Central memory CD4-positive, alpha-beta T cell (primary cell): ENCODE data around the gene CGNL1.

Experiments
- DNase-seq: peaks from one replicate; pipeline ENCODE4 v3.0.0; 2022

Gene CGNL1

DNA sequence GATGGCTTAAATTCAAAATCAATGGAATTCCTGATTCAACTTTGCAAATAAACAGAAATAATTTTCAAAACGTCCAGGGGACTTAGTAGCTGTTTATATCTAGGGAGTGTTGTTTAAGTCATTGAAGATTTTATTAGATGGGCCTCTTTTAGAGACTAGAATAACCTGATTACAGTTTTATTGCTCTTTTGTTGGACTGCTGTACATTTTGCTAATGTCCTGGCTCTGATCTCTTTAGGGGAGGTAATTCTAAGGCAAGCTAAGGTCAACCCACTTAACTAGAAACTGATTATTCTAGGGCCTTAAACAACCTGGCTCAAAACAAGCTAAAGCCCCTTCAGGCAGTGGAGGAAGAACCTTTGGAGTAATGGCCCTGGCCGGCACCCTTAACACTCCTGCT is 153.4 kb downstream of the CGNL1 start:
- DNase-seq, result no peak

DNA sequence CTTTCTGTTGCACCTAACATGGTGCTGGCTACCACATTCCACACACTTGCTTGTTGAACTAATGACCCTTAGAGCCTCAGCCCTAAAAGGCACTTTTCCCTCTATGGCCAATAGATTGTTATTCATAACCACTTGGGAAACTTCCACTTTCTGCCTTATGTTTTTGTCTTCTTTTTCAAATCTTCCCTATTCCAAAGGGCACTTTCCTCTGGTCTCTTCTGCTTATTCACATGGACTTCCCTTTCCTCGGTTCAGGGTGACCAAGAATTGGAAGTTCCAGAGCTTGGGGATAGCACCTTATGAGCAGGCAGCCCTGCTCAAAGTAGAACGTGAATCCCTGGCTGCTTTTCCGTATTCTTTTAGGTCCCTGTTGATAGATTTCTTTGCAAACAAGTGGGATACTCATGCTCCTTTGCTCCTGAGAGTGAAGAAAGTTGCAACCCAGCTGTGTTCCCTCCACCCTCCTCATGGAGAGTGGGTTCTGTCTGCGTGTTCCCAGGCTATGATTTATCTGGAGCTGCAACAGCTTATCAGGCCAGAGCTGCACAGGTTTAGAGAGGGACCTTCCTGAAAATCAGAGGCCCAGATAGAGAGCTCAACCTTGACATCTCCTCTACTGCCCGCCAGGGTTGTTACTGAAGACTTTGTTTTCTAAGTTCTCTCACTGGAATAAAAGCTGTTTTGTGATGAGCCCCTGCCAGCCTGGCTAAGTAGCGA is 156.6 kb downstream of the CGNL1 start:
- no peak for DNase-seq

DNA sequence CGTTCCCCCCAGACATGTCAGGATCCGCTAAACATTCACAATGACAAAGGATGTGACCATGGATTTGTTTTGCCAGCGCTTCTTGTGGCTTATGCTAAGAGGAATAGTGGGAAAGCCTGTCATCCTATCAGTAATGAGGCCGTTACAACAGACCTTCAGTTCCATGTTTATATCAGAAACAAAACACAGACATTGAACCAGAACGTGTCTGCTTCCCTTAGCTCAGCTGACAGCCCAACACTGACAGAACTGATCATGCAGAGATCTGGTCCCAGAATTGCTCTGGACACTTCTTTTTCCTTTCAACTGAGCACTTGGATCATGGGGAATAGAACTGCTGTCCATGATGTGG is 157.1 kb downstream of the CGNL1 start:
- DNase-seq, result no peak

DNA sequence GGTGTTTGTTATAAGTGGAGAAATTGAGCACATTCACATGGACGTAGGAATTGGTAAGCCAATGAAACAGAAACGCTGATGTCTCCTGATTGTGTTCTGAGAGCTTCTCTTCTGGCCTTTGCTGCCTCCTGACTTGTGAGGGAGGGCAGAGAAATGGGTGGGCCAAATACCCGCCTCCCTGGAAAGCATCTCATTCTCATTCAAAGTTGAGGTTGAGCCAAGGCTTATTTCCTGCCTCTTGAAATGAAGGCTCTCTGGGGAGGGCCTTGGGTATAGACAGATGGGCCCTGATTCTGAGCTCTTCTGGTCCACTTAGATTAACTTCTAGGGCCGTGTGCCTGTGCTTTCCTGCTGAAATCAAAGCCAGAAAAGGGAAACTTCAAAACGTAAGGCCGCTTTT is 158.0 kb downstream of the CGNL1 start:
- no peak for DNase-seq

DNA sequence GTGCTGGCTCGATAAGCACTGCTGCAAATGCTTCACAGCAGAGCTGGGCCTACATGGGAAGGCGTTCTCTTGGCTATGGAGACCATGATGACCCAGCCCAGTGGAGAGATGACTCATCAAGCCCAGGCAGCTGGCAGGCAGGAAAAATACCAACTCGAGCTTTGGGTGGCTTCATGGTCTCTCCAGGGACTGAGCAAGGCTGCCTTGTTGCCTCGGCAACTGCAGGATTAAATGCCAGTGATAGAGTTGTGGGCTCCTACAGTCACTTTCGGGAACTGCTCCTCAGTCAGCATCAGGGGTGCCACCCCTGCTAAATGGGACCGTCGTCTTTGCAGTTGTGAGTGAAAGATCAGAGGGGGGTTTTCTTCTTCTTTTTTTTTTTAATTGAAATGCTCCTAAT is 160.8 kb downstream of the CGNL1 start:
- no peak for DNase-seq

DNA sequence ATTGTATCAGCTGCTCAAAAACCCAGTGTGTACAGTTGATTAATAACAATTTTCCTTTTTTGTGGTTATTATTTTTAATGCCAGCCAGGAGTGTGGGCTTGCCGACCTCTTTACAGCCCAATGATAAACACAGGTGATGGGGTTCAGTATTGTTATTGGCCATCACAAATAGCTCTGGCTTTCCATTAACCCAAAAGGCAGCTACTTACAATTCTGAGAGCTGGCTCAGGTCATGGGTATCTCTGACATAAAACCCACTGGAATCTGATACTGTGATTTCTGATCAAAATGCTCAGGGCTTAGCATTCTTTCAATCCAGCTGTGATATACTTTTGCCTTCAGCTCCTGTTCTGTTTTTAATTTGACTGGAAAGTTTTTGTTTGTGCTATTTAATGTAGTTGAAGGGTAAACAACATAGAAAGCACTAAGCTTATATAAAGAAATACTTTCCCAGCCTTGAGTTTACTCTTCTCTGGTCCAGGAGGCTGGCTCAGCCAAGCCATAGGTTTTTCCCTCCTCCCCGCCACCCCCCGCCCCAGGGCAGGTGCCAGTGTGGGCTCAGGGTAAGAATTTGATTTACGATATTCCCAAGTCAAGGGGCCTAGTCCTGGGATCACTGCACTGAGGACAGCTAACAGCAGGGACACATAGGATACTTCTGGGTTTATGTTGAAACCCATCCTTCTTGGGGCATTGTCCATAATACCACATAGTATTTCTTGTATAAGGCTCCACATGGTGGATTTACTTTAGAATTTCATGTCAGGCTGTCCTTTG is 161.4 kb downstream of the CGNL1 start:
- no peak for DNase-seq

DNA sequence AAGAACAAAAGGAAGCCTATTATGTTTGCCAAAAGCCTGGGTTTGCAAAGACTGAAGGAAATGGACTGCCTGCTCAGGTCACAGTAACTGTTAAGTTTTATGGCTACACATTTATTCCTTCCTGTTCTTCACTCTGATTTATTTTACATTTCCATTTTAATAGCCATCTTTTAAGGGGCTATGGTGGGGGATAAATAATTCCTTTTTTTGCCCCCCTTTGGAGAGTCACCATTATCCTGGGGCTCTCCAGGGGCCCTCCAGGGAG is 161.9 kb downstream of the CGNL1 start:
- DNase-seq, result no peak

DNA sequence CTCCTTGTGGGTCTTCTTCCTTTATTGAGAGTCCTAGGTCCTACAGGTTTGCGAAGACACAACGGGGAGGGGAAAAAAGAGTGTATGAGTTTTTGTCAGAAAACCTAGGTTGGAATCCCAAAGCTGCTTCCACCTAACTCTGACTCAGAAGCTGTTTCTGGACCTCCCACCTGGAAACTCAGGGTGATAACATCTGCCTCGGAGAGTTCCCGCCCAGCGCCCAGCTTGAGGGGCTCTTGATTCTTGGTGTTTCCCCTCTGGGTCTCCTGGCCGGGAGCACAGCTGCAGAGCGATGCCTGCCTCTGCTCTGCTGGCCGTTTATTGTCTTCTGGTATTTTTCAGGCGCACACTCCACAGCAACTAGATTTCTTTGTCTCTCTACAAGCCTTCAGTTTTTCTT is 162.5 kb downstream of the CGNL1 start:
- DNase-seq, result no peak

DNA sequence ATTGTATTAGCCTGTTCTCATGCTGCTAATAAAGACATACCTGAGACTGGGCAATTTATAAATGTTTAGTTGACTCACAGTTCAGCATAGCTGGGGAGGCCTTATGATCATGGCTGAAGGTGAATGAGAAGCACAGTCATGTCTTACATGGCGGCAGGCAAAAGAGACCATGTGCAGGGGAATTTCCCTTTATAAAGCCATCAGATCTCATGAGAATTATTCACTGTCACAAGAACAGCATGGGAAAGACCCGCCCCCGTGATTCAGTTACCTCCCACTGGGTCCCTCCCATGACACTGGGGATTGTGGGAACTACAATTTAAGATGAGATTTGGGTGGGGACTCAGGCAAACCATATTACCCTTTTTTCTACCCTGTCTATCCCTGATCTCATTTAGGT is 163.9 kb downstream of the CGNL1 start:
- no peak for DNase-seq

DNA sequence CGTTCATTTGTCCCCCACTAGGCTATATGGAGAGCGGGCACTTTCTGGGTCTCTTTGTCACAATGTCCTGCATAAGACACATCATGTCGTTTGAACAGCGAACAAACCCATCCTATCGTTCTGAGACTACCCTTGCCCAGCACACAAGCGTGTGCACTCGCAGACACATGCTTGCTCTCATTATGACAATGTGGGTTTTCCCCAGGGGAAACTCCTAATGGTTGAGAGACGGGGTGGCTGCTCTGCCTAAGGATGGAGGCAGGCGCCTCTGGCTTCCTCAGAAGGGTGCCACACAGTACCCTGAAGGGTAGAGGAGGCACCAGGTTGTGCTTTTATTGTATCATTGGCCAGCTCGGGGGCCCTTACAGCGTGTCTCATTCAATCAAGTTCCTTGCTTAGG is 164.4 kb downstream of the CGNL1 start:
- no peak for DNase-seq

DNA sequence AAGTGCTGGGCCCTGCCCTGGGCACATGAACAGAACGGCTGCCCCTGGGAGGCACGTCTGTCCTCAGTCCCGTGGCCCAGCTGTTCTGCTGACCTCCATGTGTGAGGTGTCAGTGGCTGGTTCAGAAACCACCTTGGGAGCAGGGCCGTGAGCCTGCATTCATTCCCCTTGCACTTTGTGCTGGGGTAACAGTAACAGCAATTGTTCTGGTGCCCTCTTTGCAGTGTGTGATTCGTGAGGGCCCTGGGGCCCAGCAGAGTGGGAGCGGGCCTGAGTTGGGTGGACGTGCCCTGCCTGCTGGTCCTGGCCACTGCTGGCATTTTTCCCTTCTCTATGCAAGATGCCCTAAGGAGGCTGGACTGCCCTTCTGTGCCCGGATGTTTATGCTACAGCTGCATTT is 165.0 kb downstream of the CGNL1 start:
- DNase-seq, result no peak

DNA sequence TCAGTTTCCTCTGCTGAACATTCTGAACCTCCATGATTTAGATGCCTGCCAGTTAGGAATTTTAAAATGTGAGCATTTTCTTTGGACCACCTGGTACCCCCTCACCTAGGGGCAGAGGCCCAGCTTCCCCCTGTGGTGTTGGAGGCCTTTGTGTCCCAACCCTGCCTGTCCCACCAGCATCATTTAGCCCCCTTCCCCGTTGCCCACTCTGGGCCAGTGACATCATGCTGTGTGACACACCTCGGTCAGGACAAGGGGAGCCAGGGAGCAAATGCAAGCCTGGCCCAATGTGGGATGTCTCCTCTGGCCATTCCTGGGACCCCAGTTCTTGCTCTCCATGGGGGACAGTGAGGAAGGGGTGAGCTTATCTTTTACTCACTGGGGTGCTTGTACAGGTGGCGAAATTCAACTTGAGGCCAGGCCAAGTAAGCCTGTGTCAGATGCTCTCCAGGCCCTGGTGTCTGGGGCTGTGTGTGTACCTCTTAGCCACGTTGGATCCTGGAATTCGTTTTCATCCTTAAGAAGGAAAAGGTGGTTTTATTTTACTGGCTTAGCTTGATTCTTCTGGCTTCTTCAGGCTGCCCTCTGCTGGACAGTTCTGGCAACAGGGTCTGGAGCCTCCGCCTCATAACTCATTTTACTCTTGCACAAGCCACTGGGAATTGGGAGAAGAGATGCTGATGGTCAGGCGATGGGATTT is 165.7 kb downstream of the CGNL1 start:
- DNase-seq, result no peak

DNA sequence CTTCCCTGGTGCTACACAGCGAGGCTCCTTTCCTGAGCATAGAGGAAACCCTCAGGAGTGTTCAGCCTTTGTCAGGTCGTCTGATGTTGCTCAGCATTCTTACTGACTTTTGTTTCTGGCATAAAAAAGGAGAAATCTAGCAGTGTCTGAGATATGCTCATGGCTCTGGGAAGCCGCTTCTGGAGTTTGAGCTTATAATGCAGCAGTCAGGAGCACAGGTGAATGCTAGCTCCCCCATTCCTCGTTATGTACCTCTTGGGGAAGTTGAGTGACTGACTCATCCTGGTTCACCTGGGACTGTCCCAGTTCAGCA is 166.2 kb downstream of the CGNL1 start:
- no peak for DNase-seq

DNA sequence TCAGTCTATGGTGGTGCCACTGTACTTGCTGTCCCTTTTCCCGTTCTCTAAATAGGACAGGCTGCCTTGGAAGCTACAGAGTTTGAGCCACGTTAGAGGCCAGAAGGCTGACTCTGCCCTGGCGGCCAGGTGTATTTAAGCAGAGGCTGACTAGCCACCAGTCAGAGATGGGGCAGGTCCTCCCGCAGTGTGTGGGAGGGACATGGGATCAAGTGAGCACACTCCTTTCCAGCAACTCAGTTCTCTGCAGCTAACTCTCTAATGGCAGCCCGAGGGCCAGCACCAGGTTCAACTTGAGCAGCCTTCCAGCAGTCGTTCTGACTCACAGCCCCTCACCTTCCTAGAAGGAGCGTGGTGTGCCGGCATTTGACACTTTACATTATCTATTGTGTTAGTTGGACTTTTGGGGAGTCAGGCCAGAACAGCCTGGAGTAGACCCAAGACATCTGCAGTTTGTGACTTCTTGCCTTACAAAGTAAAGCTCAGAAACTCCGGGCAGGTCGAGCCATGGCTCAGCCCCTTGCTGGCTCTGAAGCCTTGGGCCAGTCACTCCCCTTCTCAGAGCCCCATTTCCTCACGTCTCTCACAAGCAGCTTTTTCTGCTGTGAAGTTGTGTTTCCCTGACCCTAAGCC is 168.7 kb downstream of the CGNL1 start:
- no peak for DNase-seq

DNA sequence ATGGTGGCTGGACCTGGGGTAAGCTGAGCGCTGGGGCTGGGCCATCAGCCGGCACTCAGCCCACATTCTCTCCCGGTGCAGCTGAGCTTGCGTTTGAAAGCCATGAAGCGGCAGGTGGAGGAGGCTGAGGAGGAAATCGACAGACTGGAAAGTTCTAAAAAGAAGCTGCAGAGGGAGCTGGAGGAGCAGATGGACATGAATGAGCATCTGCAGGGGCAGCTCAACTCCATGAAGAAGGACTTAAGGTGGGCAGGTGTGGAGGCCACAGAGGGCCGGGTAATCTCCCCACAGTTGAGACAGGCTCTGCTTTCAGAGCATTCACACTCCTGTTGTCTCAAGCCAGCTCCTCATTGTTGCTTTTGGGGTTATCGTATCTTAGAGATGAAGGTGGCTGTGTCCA is 169.7 kb downstream of the CGNL1 start:
- DNase-seq, result no peak

DNA sequence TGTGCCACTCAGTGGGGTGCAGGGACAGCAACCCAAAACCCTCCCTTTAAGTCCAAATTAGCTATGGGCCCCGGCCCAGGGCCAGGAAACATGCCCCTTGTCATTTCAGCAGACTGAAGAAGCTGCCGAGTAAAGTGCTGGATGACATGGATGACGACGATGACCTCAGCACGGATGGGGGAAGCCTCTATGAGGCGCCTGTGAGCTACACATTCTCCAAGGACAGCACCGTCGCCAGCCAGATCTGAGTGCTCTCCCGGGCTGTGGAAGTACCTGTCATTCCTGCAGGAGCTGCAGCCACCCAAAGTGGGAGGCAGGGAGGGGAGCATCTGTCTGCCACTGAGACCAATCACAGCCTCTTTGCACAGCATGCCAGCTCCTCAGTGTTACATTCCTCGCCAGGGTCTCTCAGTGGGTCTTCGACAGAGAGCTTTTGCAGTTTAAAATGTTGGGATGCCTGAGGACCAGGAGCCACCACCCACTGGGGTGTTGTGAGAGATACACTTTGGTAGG is 171.0 kb downstream of the CGNL1 start:
- DNase-seq, result no peak

DNA sequence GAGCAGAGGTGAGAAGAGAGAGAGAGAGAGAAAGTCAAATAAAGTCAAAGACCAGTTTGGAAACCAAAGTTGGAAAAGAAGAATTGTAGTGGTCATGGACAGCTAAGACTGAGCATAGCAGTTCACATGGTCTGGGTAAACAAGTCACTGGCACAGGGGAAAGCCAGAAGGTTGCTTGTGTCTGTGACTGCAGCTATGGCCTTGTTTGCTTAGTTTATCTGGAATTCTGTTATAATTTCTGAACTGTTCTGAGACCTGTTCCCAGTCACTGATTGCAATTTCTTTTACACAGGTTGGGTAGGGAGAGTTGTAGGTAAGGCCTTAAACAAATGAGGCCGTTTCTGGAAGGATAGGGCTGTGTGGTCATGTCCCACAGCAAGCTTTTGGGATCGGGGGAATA is 172.0 kb downstream of the CGNL1 start:
- no peak for DNase-seq

DNA sequence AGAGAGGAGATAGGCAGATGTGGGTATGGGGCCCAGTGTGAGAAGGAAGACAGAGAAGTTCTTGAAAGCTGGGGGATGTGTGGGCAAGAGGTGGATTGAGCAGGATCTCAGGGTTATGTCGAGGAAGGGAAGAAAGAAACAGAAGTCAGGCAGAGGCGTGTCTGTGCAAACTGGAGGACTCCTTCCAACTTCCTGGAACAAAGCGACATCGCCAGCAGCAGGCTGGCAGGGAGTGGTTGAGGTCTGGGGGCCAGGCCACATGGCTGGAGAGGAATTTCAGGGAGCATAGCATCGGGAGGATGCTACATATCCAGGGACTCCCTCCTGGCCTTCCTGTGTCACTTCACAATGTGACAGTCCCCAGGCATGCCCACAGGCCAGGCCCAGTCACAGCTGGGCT is 172.5 kb downstream of the CGNL1 start:
- DNase-seq, result no peak

DNA sequence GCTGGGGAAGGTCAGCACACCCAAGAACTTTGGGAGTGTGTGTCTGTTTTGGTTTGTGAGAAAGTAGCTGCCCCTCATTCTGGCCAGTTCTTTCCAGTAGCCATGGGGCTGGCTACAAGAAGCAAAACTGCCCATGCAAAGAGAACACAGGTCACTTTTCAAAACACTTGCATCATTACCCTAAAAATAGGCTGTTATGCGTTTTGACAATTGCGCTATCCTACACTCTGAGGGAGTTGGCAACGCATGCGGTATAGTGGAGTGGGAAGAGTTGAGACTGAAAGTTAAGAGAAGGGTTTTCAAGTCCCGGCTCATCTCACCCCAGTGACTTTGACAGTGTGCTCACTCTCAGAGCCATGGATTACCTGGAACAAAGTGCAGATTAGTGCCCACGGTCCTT is 173.6 kb downstream of the CGNL1 start:
- DNase-seq, result no peak

DNA sequence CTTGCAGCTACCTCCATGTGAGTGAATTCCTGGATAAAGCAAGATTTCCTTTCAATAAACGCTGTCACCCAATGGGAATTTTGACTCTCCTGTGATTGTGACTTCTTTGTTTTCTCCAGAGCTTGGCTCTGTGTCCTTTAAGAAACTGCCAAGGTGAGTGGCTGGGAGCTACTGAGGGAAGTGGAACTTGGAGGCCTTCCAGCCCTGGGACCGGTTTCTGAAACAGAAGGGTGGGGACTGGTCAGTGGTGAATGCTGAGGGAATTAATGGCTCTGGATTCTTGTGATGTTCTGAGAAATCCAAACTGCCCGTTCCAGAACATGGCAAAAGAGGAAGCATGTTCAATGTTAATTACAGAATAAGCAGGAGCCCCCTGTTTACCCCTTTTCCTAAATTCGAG is 174.3 kb downstream of the CGNL1 start:
- DNase-seq, result no peak

DNA sequence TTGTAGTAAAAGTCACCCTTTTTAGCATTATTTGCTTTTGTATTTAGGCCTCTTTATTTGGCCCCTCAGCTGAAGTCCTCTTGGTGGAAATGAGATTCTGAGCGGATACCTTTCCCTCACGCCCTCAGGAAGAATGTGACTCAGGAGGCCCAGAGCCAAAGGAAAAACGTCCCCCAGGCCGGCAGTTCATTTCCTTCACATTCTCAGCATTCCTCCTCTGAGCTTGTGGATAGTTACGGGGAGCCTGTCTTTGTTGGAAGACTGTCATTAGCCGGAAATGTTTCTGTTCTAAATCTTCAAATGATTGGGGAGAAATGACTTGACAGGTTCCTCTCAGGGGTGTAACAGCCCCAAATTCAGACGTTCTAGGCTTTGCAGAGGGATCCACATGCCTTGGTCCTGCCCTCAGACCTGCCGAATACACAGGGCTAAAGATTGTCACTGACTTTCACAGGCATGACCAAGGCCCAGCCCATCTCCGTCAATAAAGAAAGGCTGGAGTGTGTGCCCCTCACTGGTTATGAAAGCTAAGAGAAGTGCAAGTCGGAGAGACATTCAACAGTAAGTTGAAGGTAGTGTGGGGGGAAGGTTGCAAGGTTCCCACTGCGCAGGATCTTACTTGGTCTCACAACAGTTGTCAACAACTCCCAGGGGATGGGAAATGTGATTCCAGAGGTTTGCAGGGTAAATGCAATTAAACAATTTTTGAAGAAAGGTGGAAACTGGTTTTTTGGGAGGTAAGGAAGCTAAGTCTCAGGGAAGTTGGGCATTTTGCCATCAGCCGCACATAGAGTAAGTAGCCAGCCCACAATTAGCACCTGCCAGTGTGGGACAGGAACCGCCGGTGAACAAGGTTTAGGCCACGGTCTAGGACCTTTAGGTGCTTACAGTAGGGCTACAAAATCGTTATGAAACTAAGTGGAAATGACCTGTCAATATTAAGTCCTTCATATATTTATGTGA is 175.7 kb downstream of the CGNL1 start:
- no peak for DNase-seq

DNA sequence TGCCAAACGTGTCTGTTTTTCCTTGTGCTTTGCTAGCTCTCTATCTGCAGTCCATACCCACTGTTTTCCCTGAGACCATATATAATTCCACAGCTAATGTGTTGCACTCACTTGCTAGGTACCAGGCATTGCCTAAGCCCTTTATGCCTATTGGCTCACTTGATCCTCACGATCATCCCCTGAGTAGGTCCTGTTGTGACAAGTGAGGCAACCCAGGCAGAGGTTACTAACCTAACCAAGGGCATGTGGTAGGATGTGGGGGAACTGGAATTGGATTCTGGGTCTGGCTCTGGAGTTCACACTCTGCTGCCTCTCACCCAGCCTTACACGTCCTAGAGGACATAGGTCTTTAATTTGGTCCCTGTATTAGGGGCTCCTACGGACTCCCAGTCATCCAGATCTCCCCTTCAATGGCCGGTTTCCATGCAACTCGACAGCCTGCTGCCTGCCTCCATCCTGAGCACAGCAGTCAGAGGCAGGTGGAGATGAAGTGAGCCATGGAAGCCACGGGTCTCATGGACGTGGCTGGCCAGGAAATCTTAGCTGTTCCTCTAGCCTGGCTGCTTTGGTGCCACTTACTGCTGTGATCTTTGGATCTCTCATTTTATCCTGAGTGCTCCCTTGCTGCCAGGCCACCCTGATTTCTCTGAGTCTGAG is 176.5 kb downstream of the CGNL1 start:
- DNase-seq, result no peak
